Activated naive CD8-positive, alpha-beta T cell treated with anti-CD3 and anti-CD28 coated beads, Interleukin-2, amount 50 U/mL, for 24 hours (primary cell): ENCODE measurements around the gene PRSS1.
A peak's percentile ranks its signal among the peaks of the same experiment; 100 is the strongest.
"Not testable (repeated sequence)": the region's sequence is repeated elsewhere in the genome, so short reads cannot be mapped to it uniquely, and the experiment has no call there.

Experiments used
- ATAC-seq: fragments of 150-1000 bp; cut with Tn5 transposase; one replicate; pipeline ENCODE4 v1.10.0; 2021
- DNase-seq: peaks from one replicate; pipeline ENCODE4 v3.0.0; 2021
- H3K27ac Mint-ChIP-seq: one replicate; pipeline ENCODE4 v1.8.0; 2021; ENCODE audit warnings: mild to moderate bottlenecking, mixed read lengths
- H3K27me3 Mint-ChIP-seq: one replicate; pipeline ENCODE4 v1.8.0; 2021; ENCODE audit warnings: mixed read lengths
- H3K36me3 Mint-ChIP-seq: one replicate; pipeline ENCODE4 v1.8.0; 2021; ENCODE audit warnings: low read depth, mixed read lengths
- H3K4me1 Mint-ChIP-seq: one replicate; pipeline ENCODE4 v1.8.0; 2021; ENCODE audit warnings: mixed read lengths
- H3K4me3 Mint-ChIP-seq: one replicate; pipeline ENCODE4 v1.8.0; 2021; ENCODE audit warnings: mild to moderate bottlenecking, moderate library complexity, mixed read lengths
- H3K9me3 Mint-ChIP-seq: one replicate; pipeline ENCODE4 v1.8.0; 2021; ENCODE audit warnings: mixed read lengths

Gene PRSS1

DNA sequence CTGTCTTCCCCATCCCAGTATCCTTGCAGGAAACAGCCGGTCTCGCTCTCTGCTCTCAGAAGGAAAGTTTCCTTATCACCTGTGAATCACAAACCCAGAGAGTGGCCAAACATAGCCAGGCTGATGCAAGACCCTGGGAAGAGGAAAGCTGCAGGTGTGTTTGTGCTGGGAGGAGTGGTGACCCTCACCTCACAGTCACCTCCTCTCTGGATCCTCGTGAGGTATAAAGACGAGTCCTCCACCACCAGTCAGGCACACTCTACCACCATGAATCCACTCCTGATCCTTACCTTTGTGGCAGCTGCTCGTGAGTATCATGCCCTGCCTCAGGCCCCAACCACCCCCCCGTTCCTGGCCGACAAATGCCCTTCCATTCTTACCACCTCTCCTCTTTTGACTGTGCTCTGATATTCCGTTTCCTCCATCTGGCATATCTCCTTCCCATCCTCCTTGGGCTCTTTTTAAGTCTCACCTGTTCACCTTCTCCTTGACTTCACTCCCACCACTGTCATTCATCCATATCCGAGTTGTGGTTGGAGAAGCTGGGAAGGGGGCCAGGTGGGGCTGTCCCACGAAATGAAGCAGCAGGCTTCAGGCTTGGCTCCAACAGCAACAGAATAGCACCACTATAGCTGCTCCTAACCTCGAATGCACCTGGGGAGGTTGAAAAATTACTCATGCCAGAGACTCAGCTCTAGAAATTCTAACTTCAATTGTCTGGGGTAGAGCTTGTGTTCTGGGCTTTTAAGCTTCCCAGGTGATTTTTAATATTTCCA, at the start of gene PRSS1:
Gene PRSS1, plus strand, starts transcription at position 255 of the 776 bp plus-strand sequence. Its CDS starts 13 bp downstream, at position 268.
- no peak for ATAC-seq
- Mint-ChIP-seq H3K27me3 (no peaks in the 10 kb centered on the region), H3K27ac (no peak within 1 kb of the TSS), H3K4me1 (peaks cover 3% of the 10 kb centered on the region), H3K4me3 (no peak within 1 kb of the TSS), H3K9me3 (no peaks in the 10 kb centered on the region), H3K36me3 (no peaks in the 10 kb centered on the region)
- no peak for DNase-seq

DNA sequence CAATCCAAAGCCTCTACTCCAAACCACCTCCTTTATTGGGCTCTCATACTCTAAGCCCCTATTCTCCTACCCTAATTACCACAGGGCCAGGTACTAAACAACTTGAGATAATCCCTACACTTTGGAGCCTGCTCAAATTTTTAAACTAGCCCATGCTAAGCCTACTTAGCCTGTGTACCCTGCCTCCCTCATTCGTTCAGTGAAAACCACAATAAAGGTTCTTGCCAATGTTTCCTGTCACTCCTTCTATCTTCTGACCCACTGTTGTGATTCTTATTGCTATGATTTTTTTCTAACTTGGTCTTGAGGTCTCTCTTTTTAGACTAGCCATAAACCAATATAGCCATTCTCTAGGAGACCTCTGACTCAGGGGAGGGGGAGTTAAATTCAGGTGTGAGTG, 48.3 kb upstream of the PRSS1 start:
- not testable (repeated sequence) for H3K4me3 Mint-ChIP-seq, H3K27me3 Mint-ChIP-seq, H3K9me3 Mint-ChIP-seq, H3K36me3 Mint-ChIP-seq, DNase-seq, ATAC-seq
- Mint-ChIP-seq H3K27ac (peak overlapping the region; percentile 18), H3K4me1 (peaks cover 37% of the 10 kb centered on the region)

DNA sequence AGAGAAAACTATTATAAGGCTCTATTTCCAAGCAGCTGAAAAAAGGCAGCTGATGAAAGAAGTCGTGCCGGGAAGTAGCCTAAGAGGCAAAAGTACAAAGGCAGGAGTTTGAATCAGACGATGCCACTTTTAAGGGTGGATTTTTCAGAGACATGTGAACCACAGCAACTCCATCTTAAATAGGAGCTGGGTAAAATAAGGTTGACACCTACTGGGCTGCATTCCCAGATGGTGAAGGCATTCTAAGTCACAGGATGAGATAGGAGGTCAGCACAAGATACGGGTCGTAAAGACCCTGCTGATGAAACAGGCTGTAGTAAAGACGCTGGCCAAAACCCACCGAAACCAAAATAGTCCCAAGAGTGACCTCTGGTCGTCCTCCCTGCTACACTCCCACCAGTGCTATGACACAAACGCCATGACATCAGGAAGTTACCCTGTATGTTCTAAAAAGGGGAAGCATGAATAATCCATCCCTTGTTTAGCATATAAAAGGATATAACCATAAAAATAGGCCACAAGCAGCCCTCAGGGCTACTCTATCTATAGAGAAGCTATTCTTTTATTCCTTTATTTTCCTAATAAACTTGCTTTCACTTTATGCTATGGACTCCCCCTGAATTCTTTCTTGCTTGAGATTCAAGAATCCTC, 45.5 kb upstream of the PRSS1 start:
- no peaks in the 10 kb centered on the region for H3K9me3 Mint-ChIP-seq
- H3K4me3 Mint-ChIP-seq: no peak overlapping the region
- no peaks in the 10 kb centered on the region for H3K27me3 Mint-ChIP-seq
- peaks cover 27% of the 10 kb centered on the region for H3K4me1 Mint-ChIP-seq
- no peak for ATAC-seq
- DNase-seq: no peak
- no peaks in the 10 kb centered on the region for H3K36me3 Mint-ChIP-seq
- no peak overlapping the region for H3K27ac Mint-ChIP-seq

DNA sequence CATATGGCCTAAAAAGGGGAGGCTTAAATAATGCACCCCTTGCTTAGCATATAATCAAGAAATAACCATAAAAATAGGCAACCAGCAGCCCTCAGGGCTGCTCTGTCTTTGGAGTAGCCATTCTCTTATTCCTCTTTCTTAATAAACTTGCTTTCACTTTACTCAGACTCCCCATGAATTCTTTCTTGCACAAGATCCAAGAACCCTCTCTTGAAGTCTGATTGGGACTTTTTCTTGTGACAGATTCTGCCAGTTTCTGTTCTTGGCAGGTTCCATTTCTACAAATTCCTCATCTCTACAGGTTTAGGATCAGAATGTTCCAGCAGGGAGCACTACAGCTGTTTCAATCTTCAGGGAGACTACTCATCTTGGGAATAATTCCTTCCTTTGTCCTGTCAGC, 40.5 kb upstream of the PRSS1 start:
- not testable (repeated sequence) for H3K27me3 Mint-ChIP-seq, ATAC-seq, H3K36me3 Mint-ChIP-seq, H3K9me3 Mint-ChIP-seq, DNase-seq
- Mint-ChIP-seq H3K4me1 (peaks cover 47% of the 10 kb centered on the region), H3K27ac (peak overlapping the region; percentile 34), H3K4me3 (peak overlapping the region; percentile 36)

DNA sequence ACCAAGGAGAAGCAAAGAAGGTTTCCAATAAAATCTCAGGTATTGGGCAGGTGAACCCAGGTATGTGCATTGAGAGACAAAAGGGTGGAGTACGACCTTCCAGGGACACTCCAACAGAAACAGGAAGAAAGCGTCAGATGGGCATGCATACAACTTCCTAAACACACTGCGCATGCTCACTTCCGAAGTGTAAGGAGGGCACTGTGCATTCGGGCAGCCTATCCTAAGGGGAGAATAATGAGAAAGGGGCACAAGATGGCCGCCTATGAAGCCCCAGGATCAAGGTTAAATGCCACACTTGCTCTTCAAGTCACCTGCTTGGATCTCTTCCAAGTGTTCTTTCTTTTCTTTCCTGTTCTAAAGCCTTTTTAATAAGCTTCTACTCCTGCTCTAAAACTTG, 39.4 kb upstream of the PRSS1 start:
- peak overlapping the region; percentile 83 for H3K27ac Mint-ChIP-seq
- H3K27me3 Mint-ChIP-seq: no peaks in the 10 kb centered on the region
- no peak for ATAC-seq
- H3K4me3 Mint-ChIP-seq: peak overlapping the region; percentile 52
- H3K9me3 Mint-ChIP-seq: no peaks in the 10 kb centered on the region
- H3K36me3 Mint-ChIP-seq: no peaks in the 10 kb centered on the region
- DNase-seq: no peak
- peaks cover 58% of the 10 kb centered on the region for H3K4me1 Mint-ChIP-seq

DNA sequence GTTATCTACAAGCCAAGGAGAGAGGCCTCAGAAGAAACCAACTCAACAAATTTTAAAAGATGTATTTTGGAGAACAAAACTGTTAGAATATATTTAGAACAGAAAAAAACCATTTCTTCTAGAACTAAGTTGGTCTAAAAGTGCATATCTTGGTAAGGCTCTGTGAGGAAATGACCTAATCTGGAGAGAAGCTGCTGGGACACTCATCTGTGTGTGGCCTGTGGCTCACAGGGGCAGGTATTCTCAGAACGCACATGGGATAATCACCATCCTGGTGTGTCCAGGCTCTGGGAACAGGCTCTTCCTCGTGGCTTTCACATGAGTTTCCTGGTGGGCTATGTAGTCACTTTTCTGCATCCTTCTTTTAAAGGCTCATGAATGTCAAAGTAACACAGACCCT, 38.1 kb upstream of the PRSS1 start:
- Mint-ChIP-seq H3K4me3 (peak overlapping the region; percentile 82), H3K4me1 (peaks cover 66% of the 10 kb centered on the region), H3K27me3 (no peaks in the 10 kb centered on the region), H3K36me3 (no peaks in the 10 kb centered on the region), H3K27ac (peak overlapping the region; percentile 54), H3K9me3 (no peaks in the 10 kb centered on the region)
- ATAC-seq (no peak), DNase-seq (no peak)

DNA sequence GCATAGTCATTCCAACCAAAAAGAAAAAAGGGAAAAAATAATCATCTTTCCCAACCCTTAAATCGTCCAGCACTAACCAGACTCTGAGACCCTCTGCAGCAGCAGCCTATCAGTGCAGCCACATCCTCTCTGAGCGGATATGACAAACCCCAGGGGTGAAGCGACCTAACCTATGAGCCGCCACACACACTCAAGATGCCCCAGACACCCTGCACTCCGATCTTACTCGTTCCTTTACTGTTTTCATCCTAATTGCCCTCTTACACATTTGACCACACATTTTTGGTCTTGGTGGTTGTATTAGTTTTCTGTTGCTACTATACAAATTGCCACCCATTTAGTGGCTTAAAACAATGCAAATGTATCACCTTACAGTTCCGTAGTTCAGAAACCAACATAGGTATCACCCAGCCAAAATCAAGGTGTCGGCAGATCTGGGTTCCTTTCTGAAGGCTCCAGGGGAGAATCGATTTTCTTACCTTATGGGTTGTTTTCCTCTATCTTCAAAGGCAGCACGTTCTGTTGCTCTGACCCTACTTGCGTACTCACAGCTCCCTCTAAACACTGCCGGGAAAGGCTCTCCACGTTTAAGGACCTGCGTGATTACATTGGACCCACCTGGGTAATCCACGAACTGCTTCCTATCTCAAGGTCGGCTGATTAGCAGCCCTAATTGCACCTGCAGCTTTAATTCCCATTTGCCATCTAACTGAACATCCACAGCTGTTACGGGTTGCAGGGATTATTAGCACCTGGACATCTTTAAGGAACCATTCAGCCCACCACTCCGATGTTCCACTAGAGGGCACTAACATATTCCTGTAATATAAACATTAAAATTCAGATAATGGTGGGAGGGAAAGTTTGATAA, 37.3 kb upstream of the PRSS1 start:
- Mint-ChIP-seq H3K9me3 (no peaks in the 10 kb centered on the region), H3K4me1 (peaks cover 73% of the 10 kb centered on the region)
- DNase-seq: peak; percentile 41

DNA sequence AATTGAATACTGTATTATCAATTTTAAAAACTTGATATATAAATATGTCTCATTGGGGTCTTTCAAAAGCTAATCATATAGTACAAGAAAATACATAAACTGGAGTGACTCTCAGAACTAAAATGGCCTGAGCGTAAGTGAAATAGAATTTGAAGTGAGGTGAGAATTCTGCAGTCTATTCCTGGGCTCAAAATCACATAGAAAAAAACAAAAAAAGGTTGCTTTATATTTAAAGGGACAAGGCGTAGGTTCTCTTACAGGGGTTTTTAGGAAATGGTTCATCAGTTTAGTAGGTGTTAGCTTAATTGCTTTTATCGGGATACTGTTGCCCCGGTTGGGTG, 36.7 kb upstream of the PRSS1 start:
- H3K9me3 Mint-ChIP-seq: no peaks in the 10 kb centered on the region
- no peak overlapping the region for H3K4me3 Mint-ChIP-seq
- DNase-seq (no peak), ATAC-seq (no peak)
- no peaks in the 10 kb centered on the region for H3K27me3 Mint-ChIP-seq
- peak overlapping the region; percentile 52 for H3K27ac Mint-ChIP-seq
- no peaks in the 10 kb centered on the region for H3K36me3 Mint-ChIP-seq
- H3K4me1 Mint-ChIP-seq: peaks cover 76% of the 10 kb centered on the region

More for the DNA sequence above, 37.3 kb upstream of the PRSS1 start:
- Mint-ChIP-seq H3K27me3 (no peaks in the 10 kb centered on the region), H3K36me3 (no peaks in the 10 kb centered on the region), H3K27ac (peak overlapping the region; percentile 82), H3K4me3 (peak overlapping the region; percentile 82)
- ATAC-seq: peak; percentile 94

DNA sequence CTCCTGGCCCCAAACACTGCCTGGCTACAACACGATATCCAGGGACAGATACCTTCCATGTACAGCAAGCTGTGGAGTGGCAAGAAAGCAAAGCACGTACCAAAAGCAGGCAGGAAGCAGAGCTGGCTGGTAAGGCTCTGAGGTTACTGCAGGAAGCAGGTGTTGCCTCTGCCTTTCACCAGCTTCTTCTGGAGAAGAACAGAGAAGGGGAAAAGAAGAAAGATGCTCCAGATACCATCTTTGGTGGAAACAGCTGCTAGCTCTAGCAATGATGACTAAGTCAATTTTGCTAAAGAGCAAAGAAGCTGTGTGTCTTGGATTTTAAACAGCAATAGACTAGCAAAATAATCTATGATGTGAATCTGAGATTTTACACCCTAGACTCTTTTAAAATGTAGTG, 34.9 kb upstream of the PRSS1 start:
- no peaks in the 10 kb centered on the region for H3K27me3 Mint-ChIP-seq
- no peaks in the 10 kb centered on the region for H3K9me3 Mint-ChIP-seq
- ATAC-seq (no peak), DNase-seq (no peak)
- no peaks in the 10 kb centered on the region for H3K36me3 Mint-ChIP-seq
- peak overlapping the region; percentile 65 for H3K4me3 Mint-ChIP-seq
- peaks cover 78% of the 10 kb centered on the region for H3K4me1 Mint-ChIP-seq
- peak overlapping the region; percentile 54 for H3K27ac Mint-ChIP-seq

DNA sequence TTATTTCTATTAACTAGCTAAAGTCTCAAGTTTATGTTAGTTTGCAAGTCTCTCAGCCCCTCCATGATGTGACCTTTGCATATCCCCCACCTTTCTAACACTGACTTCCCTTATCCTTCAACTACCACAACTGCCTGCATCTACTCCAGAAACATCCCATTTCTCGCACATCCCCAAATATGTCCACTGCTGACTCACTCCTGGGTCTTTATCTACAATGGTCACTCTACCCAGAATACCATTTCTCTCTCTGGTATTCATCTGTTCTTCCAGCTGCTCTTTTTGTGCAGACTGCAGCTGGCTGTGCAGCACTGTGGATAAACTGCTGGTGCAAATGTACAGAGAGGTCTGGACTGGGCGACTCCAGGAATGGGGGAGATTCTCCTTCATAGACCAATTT, 32.7 kb upstream of the PRSS1 start:
- Mint-ChIP-seq H3K36me3 (no peaks in the 10 kb centered on the region), H3K9me3 (no peaks in the 10 kb centered on the region), H3K27me3 (no peaks in the 10 kb centered on the region), H3K27ac (peak overlapping the region; percentile 79), H3K4me1 (peaks cover 62% of the 10 kb centered on the region), H3K4me3 (peak overlapping the region; percentile 16)
- DNase-seq (no peak), ATAC-seq (no peak)

DNA sequence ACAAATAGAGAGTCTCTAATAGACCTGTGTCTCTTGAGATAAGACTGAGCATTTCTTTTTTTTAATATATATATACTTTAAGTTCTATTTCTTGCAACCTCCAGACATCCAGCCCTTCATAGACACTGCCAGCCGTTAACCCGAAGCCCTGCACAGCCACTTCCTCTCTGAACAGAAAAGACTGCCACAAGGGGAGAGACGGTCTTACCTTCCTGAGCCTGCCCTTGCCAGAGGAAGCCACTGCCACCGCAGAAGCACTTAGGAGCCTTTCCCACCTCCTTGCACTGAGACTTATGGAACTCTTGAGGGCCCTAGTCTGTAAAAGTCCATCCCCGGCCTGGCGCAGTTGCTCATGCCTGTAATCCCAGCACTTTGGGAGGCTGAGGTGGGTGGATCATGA, 31.8 kb upstream of the PRSS1 start:
- ATAC-seq (no peak), DNase-seq (no peak)
- Mint-ChIP-seq H3K36me3 (no peaks in the 10 kb centered on the region), H3K4me1 (peaks cover 62% of the 10 kb centered on the region), H3K4me3 (peak overlapping the region; percentile 62), H3K27ac (no peak overlapping the region), H3K9me3 (no peaks in the 10 kb centered on the region), H3K27me3 (no peaks in the 10 kb centered on the region)

DNA sequence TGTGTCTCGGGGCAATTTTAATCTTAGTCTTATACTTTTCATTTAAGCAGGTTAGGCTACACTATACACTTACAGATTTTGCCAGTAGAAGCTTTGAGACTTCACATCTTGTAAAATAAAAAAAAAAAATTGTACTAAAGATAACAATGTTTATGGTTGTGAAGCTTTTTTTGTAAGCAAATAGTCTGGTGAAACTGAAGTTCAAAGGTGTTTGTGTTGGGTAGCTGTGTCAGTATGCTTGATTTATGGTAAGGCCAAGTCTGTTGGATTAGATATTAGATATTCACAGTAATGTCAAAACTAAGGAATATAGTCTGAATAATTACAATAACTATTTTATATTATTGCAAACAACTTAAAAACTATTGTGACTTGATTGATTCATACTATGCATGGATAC, 31.0 kb upstream of the PRSS1 start:
- Mint-ChIP-seq H3K27me3 (no peaks in the 10 kb centered on the region), H3K4me3 (peak overlapping the region; percentile 62), H3K9me3 (no peaks in the 10 kb centered on the region), H3K36me3 (no peaks in the 10 kb centered on the region), H3K4me1 (peaks cover 55% of the 10 kb centered on the region), H3K27ac (peak overlapping the region; percentile 70)
- no peak for ATAC-seq
- no peak for DNase-seq

DNA sequence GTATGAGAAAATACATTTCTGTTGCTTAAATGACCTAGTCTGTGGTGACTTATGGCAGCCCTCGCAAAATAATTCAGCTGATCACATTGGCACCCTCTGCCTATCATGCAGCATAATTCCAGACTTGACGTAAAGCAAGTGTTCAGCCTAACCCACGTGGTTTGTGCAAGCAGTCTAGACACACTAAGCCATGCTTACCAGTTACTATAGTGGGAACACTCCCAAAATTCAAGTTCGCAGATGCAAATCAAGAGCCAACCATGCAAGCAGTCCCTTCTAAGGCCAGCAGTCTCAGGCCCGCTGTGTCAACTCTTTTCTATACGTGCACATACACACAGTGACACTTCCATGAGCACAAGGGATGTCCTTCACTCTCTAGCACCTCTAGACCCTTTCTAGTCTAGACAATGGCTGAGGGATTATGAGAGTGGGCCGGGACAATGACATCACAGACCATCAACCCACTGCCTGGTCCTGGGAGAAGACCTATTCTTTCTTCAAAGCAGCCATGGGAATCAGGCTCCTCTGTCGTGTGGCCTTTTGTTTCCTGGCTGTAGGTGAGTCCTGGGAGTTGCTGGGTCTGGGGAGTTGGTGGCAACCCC, 29.0 kb upstream of the PRSS1 start:
- peak overlapping the region; percentile 75 for H3K4me3 Mint-ChIP-seq
- peak; percentile 59 for ATAC-seq
- H3K9me3 Mint-ChIP-seq: no peaks in the 10 kb centered on the region
- H3K4me1 Mint-ChIP-seq: peaks cover 39% of the 10 kb centered on the region
- peak overlapping the region; percentile 46 for H3K27ac Mint-ChIP-seq
- no peaks in the 10 kb centered on the region for H3K36me3 Mint-ChIP-seq
- H3K27me3 Mint-ChIP-seq: no peaks in the 10 kb centered on the region
- no peak for DNase-seq

DNA sequence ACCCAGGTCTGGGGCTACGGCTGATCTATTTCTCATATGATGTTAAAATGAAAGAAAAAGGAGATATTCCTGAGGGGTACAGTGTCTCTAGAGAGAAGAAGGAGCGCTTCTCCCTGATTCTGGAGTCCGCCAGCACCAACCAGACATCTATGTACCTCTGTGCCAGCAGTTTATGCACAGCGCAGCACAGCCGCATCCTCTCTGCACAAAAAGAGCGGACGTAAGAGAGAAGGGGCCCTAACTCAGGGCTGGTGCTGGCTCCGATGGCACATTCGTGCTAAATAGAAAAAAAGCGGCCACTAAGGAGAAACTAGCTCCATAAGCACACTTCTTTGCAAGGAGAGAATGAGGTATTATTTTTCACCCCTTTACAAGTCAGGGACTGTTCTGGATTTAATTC, 28.3 kb upstream of the PRSS1 start:
- H3K27ac Mint-ChIP-seq: peak overlapping the region; percentile 46
- H3K27me3 Mint-ChIP-seq: no peaks in the 10 kb centered on the region
- ATAC-seq (no peak), DNase-seq (no peak)
- peaks cover 36% of the 10 kb centered on the region for H3K4me1 Mint-ChIP-seq
- no peaks in the 10 kb centered on the region for H3K36me3 Mint-ChIP-seq
- H3K4me3 Mint-ChIP-seq: peak overlapping the region; percentile 75
- H3K9me3 Mint-ChIP-seq: no peaks in the 10 kb centered on the region
